ENCODE results near the gene NHS. TPM values are rescaled to one million over a fixed set of nuclear protein-coding genes. Genes with fewer than 3 reads are reported as not detected.

The NHS gene
- total RNA-seq, 1 donor from 2014 or later = 27.8 TPM

DNA sequence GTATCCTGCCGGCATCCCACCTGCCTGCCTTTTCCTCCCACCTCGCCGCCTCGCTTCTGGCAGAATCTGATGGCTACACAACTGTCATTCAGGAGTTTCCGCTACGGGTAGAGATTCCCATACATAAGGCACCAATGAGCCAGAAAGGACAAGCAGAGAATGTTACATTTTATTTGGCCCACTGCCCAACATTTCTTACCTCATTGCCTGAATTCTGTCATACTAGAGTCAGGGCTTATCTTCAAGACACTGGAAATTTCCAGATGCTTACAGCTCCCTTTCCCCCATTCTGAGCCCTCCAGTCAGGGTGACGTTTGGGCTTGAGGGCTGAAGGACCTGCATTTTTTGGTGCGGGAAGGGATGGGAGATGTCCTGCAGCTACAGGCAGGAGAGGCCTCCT lies 113.0 kb downstream of the NHS start:
- TF ChIP-seq, protein P1, sequence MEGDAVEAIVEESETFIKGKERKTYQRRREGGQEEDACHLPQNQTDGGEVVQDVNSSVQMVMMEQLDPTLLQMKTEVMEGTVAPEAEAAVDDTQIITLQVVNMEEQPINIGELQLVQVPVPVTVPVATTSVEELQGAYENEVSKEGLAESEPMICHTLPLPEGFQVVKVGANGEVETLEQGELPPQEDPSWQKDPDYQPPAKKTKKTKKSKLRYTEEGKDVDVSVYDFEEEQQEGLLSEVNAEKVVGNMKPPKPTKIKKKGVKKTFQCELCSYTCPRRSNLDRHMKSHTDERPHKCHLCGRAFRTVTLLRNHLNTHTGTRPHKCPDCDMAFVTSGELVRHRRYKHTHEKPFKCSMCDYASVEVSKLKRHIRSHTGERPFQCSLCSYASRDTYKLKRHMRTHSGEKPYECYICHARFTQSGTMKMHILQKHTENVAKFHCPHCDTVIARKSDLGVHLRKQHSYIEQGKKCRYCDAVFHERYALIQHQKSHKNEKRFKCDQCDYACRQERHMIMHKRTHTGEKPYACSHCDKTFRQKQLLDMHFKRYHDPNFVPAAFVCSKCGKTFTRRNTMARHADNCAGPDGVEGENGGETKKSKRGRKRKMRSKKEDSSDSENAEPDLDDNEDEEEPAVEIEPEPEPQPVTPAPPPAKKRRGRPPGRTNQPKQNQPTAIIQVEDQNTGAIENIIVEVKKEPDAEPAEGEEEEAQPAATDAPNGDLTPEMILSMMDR (conservative IDR thresholded peaks at IDR 0.05) = no peak
- Mint-ChIP-seq H3K9me3 (peaks cover 6% of the 10 kb centered on the region), H3K27ac (no peak overlapping the region), H3K4me3 (no peak overlapping the region), H3K4me1 (ENCODE audit: unreplicated experiment) (peaks cover 4% of the 10 kb centered on the region), H3K36me3 (no peaks in the 10 kb centered on the region), H3K27me3 (no peaks in the 10 kb centered on the region)
- DNase-seq (ENCODE audit: extremely low spot score, unreplicated experiment) = no peak

DNA sequence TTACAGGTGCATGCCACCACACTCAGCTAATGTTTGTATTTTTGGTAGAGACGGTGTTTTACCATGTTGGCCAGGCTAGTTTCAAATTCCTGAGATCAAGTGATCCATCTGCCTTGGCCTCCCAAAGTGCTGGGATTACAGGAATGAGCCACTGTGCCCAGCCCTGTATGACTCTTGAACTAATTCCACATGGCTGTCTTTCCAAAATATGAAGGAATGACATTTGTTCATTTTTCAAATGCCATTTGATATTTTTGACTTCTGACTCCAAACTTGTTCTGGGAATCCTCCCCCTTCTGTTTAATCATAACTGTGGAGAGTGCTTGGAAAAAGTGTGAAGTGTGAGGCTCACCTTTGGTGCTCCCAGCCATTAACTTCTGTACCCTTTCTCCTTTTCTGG lies 119.2 kb downstream of the NHS start:
- TF ChIP-seq, protein P1 (conservative IDR thresholded peaks at IDR 0.05) = no peak
- peaks cover 24% of the 10 kb centered on the region for H3K4me1 Mint-ChIP-seq (ENCODE audit: unreplicated experiment)
- no peak overlapping the region for H3K4me3 Mint-ChIP-seq
- H3K9me3 Mint-ChIP-seq = peaks cover 6% of the 10 kb centered on the region
- no peak overlapping the region for H3K27ac Mint-ChIP-seq
- no peaks in the 10 kb centered on the region for H3K36me3 Mint-ChIP-seq
- H3K27me3 Mint-ChIP-seq = no peaks in the 10 kb centered on the region
- DNase-seq (ENCODE audit: extremely low spot score, unreplicated experiment) = no peak

DNA sequence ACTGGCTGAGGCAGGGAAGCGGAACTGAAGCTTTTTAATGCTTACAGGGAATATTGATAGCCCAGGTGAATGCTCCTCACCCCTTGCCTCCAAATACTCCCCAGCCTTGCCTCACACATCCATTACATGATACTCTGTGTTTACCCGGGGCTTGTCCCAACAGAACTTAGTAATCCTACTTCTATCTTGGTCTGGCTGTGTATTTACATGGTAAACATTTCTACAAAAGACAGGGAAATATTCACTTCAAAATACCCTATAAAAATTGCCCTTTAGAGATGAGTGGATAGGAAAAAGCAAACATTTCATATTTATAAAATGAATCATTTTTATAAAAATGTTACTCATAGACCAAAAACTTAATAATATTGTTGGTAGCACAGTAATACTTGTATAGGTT lies 120.1 kb downstream of the NHS start:
- Mint-ChIP-seq H3K36me3 (no peaks in the 10 kb centered on the region), H3K4me3 (no peak overlapping the region), H3K9me3 (peaks cover 6% of the 10 kb centered on the region)

DNA sequence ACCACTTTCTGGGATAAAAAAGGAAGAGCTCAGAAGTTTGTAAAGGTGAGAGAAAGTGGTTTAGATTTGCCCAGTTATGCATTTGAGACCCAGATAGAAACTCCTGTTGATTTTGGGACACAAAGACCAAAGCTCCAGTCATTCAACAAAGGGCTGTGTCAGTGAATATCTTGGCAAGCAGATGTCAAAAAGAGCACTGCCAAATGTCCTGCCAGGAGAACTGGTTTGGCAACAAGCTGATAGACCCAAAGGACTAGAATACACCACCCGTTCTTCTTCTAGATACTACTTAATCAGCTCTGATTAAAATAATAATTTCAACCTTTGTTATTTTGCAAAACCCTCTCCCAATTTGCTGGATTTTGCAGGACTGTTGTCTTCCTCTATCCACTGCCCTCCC lies 121.4 kb downstream of the NHS start:
- DNase-seq (ENCODE audit: extremely low spot score, unreplicated experiment) = no peak
- no peaks in the 10 kb centered on the region for H3K27me3 Mint-ChIP-seq
- no peak overlapping the region for H3K4me3 Mint-ChIP-seq
- H3K4me1 Mint-ChIP-seq (ENCODE audit: unreplicated experiment) = peaks cover 44% of the 10 kb centered on the region
- no peak overlapping the region for H3K27ac Mint-ChIP-seq
- TF ChIP-seq, protein P1 (conservative IDR thresholded peaks at IDR 0.05) = no peak
- no peaks in the 10 kb centered on the region for H3K36me3 Mint-ChIP-seq
- peaks cover 12% of the 10 kb centered on the region for H3K9me3 Mint-ChIP-seq

More for the DNA sequence above, 120.1 kb downstream of the NHS start:
- Mint-ChIP-seq H3K27me3 (no peaks in the 10 kb centered on the region), H3K27ac (no peak overlapping the region), H3K4me1 (ENCODE audit: unreplicated experiment) (peaks cover 33% of the 10 kb centered on the region)
- TF ChIP-seq, protein P1 (conservative IDR thresholded peaks at IDR 0.05) = no peak
- DNase-seq (ENCODE audit: extremely low spot score, unreplicated experiment) = no peak

DNA sequence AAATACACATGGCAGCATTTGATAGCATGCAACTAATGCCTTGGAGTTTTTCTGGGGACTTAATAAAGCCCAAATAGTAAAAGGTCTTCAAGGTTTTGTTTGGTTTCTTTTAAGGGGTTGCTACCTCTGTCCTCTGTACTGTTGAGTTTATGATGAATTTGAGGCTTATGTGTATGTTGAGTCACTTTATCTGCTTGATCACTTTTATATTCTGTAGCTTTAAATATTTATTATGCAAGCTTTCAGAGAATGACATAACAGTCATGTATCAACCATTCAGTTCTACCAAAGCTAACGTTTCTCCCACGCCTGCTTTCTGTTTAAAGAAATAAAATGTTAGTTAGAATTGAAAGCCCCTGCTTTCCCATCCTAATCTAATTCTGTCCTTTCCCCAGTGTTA lies 122.2 kb downstream of the NHS start:
- Mint-ChIP-seq H3K4me3 (no peak overlapping the region), H3K27ac (no peak overlapping the region), H3K4me1 (ENCODE audit: unreplicated experiment) (peaks cover 50% of the 10 kb centered on the region), H3K9me3 (peaks cover 8% of the 10 kb centered on the region), H3K27me3 (no peaks in the 10 kb centered on the region), H3K36me3 (no peaks in the 10 kb centered on the region)
- TF ChIP-seq, protein P1 (conservative IDR thresholded peaks at IDR 0.05) = no peak
- DNase-seq (ENCODE audit: extremely low spot score, unreplicated experiment) = no peak

DNA sequence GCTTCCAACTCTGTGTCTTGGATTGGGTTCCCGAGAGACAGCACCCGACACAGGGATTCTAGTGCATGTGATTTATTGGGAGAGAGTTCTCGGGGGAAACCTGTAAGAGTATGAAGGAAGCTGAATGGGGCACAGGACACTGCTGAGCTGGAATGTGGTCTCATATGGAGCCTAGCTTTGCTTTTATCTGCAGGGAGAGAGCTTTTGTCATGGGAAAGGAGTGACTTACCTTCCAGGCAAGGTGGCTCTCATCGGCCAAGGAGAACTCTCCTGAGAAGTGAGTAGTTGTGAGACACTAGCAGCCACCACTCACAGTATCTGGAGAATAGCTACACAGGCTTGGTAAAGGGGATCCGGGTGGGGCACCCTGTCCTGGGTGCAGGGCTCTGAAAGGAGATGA lies 124.5 kb downstream of the NHS start:
- H3K27me3 Mint-ChIP-seq = no peaks in the 10 kb centered on the region
- H3K4me1 Mint-ChIP-seq (ENCODE audit: unreplicated experiment) = peaks cover 48% of the 10 kb centered on the region
- TF ChIP-seq, protein P1 (conservative IDR thresholded peaks at IDR 0.05) = no peak
- H3K36me3 Mint-ChIP-seq = no peaks in the 10 kb centered on the region
- DNase-seq (ENCODE audit: extremely low spot score, unreplicated experiment) = no peak
- no peak overlapping the region for H3K27ac Mint-ChIP-seq
- peaks cover 6% of the 10 kb centered on the region for H3K9me3 Mint-ChIP-seq
- no peak overlapping the region for H3K4me3 Mint-ChIP-seq

Measured in type B pancreatic cell (in vitro differentiated cells).